Progenitor cell of endocrine pancreas (in vitro differentiated cells): ENCODE data around the gene COPS8. TPM values are rescaled to one million over a fixed set of nuclear protein-coding genes. Genes with fewer than 3 reads are reported as not detected.
A peak's percentile ranks its signal among the peaks of the same experiment; 100 is the strongest.

Source experiments
- DNase-seq: peaks from one replicate; pipeline ENCODE4 v3.0.0; 2021; ENCODE audit warnings: low spot score; ENCODE audit not compliant: unreplicated experiment
- H3K27ac Mint-ChIP-seq: 2 replicates; pipeline ENCODE4 v1.8.0; 2021; ENCODE audit warnings: mild to moderate bottlenecking, moderate library complexity, mixed read lengths
- H3K27me3 Mint-ChIP-seq: 2 replicates; pipeline ENCODE4 v1.8.0; 2021; ENCODE audit warnings: mixed read lengths
- H3K36me3 Mint-ChIP-seq: 2 replicates; pipeline ENCODE4 v1.8.0; 2022; ENCODE audit warnings: mixed read lengths; ENCODE audit not compliant: insufficient read depth
- H3K4me1 Mint-ChIP-seq: 2 replicates; pipeline ENCODE4 v1.8.0; 2021; ENCODE audit warnings: low read depth, mixed read lengths
- H3K4me3 Mint-ChIP-seq: 2 replicates; pipeline ENCODE4 v1.8.0; 2021; ENCODE audit warnings: low read depth, mild to moderate bottlenecking, moderate library complexity, mixed read lengths
- H3K9me3 Mint-ChIP-seq: 2 replicates; pipeline ENCODE4 v1.8.0; 2021; ENCODE audit warnings: low read depth, mixed read lengths
- total RNA-seq: library from RNA; stranded (reverse); gene quantifications from 2 replicates; pipeline ENCODE4 v1.2.1, GENCODE V29; 2021
- TF ChIP-seq, protein P1 (sequence below): fragments of 200-600 bp; sonication (generic); IDR thresholded peaks from one replicate; pipeline ENCODE4 v1.5.0; 2021; ENCODE audit warnings: antibody characterized with exemption, mild to moderate bottlenecking; ENCODE audit not compliant: unreplicated experiment

Gene COPS8
- total RNA-seq, 1 donor from 2014 or later = 46.4 TPM

DNA sequence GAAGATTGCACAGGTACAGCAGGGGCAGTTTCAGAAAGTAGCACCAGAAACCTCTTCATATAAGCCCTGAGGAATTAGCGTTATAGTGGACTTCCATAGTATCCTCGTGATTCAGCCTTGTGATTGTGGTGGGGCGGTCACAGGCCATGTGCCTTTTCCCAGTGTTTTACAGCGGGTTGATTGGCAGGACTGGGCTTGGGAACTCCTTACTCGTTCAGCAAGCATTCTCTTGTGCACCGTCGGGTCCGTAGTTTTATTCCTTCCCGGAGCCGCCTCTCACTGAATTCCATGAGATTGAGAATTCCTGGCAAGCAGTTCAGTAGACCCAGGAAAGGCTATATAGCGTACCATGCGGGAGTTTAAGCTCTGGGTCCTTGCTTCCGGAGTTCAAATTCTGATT, 5.2 kb downstream of the COPS8 start:
- Mint-ChIP-seq H3K4me1 (peaks cover 2% of the 10 kb centered on the region), H3K9me3 (no peaks in the 10 kb centered on the region), H3K4me3 (no peak overlapping the region), H3K36me3 (peaks cover 6% of the 10 kb centered on the region), H3K27me3 (no peaks in the 10 kb centered on the region), H3K27ac (no peak overlapping the region)
- no peak for DNase-seq
- TF ChIP-seq, protein P1, sequence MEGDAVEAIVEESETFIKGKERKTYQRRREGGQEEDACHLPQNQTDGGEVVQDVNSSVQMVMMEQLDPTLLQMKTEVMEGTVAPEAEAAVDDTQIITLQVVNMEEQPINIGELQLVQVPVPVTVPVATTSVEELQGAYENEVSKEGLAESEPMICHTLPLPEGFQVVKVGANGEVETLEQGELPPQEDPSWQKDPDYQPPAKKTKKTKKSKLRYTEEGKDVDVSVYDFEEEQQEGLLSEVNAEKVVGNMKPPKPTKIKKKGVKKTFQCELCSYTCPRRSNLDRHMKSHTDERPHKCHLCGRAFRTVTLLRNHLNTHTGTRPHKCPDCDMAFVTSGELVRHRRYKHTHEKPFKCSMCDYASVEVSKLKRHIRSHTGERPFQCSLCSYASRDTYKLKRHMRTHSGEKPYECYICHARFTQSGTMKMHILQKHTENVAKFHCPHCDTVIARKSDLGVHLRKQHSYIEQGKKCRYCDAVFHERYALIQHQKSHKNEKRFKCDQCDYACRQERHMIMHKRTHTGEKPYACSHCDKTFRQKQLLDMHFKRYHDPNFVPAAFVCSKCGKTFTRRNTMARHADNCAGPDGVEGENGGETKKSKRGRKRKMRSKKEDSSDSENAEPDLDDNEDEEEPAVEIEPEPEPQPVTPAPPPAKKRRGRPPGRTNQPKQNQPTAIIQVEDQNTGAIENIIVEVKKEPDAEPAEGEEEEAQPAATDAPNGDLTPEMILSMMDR = no peak

GRCh38 chr2:237091779-237092436, 6.2 kb downstream of the COPS8 start:
- TF ChIP-seq, protein P1 = no peak
- H3K27ac Mint-ChIP-seq = no peak overlapping the region
- peaks cover 6% of the 10 kb centered on the region for H3K36me3 Mint-ChIP-seq
- H3K4me3 Mint-ChIP-seq = no peak overlapping the region
- no peaks in the 10 kb centered on the region for H3K27me3 Mint-ChIP-seq
- DNase-seq = no peak
- no peaks in the 10 kb centered on the region for H3K4me1 Mint-ChIP-seq
- H3K9me3 Mint-ChIP-seq = no peaks in the 10 kb centered on the region

- Mint-ChIP-seq H3K27ac (no peak overlapping the region), H3K27me3 (no peaks in the 10 kb centered on the region), H3K4me1 (no peaks in the 10 kb centered on the region), H3K4me3 (no peak overlapping the region), H3K36me3 (peaks cover 8% of the 10 kb centered on the region), H3K9me3 (no peaks in the 10 kb centered on the region)
- DNase-seq = no peak
- TF ChIP-seq, protein P1 = no peak
Measured at GRCh38 chr2:237092506-237092905, 6.8 kb downstream of the COPS8 start.

GRCh38 chr2:237092920-237093781, 7.5 kb downstream of the COPS8 start:
- no peak for DNase-seq
- Mint-ChIP-seq H3K4me1 (no peaks in the 10 kb centered on the region), H3K4me3 (no peak overlapping the region), H3K36me3 (peaks cover 8% of the 10 kb centered on the region), H3K27ac (no peak overlapping the region), H3K27me3 (no peaks in the 10 kb centered on the region), H3K9me3 (no peaks in the 10 kb centered on the region)
- TF ChIP-seq, protein P1 = peak; percentile 55

DNA sequence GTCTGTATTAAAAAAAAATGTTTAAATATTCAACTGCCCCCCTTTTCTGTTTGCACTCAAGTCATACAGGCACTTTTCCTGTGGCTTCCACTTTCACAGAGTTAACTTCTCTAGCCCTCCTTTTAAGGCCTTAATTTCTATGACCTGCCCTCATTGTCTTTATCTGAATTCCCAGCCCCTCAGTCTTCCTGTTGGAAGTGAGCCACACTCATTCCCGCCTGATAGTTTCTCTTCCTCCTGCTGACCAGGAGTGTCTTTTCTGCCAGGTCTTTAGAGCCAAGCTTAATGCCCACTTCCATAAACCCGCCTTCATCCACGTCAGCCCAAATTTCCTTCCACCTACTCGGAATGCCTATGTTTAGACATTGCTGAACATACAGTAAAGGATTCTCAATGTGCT, 10.5 kb downstream of the COPS8 start:
- H3K27me3 Mint-ChIP-seq = no peaks in the 10 kb centered on the region
- TF ChIP-seq, protein P1 = no peak
- peaks cover 7% of the 10 kb centered on the region for H3K4me1 Mint-ChIP-seq
- no peaks in the 10 kb centered on the region for H3K9me3 Mint-ChIP-seq
- H3K36me3 Mint-ChIP-seq = peaks cover 16% of the 10 kb centered on the region
- DNase-seq = no peak
- no peak overlapping the region for H3K4me3 Mint-ChIP-seq
- no peak overlapping the region for H3K27ac Mint-ChIP-seq
